Measurements from ENCODE around the gene CLDN9.

CLDN9 gene

GRCh38 chr16:2987286-2987685, 25.4 kb upstream of the CLDN9 start:
- H3K79me2 ChIP-seq (ENCODE audit: low read length) = no peaks in the 10 kb centered on the region
- H3K36me3 ChIP-seq (replicated peaks; ENCODE audit: insufficient read depth, low read length) = no peaks in the 10 kb centered on the region
- peaks cover 5% of the 10 kb centered on the region; the same call in 1 of the 2 replicates for H3K4me1 ChIP-seq (ENCODE audit: low read length)
- no peak for DNase-seq
- H3K4me2 ChIP-seq (ENCODE audit: low read depth, low read length) = no peak overlapping the region
- no peak overlapping the region for H3K9ac ChIP-seq (ENCODE audit: low read length)
- H2AFZ ChIP-seq (ENCODE audit: low read length) = no peak overlapping the region
- no peaks in the 10 kb centered on the region for H3K9me3 ChIP-seq (replicated peaks; ENCODE audit: insufficient read depth, low read length)
- no peaks in the 10 kb centered on the region for H3K9me2 ChIP-seq (replicated peaks; ENCODE audit: insufficient read depth, low read length)
- TF ChIP-seq EZH2phosphoT487 (IDR thresholded peaks at IDR 0.05; ENCODE audit: low read length) (no peak), EZH2 (optimal IDR thresholded peaks at IDR 0.05; ENCODE audit: low read depth, low read length) (no peak), CTCF (IDR thresholded peaks at IDR 0.05; ENCODE audit: low read length) (no peak)
- peaks cover 84% of the 10 kb centered on the region for H3K27me3 ChIP-seq (replicated peaks; ENCODE audit: insufficient read depth, low read length)
- H3K27ac ChIP-seq (ENCODE audit: low read length) = no peak overlapping the region
- no peak overlapping the region for H3K4me3 ChIP-seq (ENCODE audit: low read length)
- H3F3A ChIP-seq (ENCODE audit: insufficient read depth, low read length) = 0 out of 2 replicates have a peak, but pooled peaks cover 2% of the 10 kb centered on the region
- H4K20me1 ChIP-seq (ENCODE audit: insufficient read depth, low read length) = no peaks in the 10 kb centered on the region

GRCh38 chr16:2987833-2988232, 24.9 kb upstream of the CLDN9 start:
- no peaks in the 10 kb centered on the region for H4K20me1 ChIP-seq (ENCODE audit: insufficient read depth, low read length)
- H3F3A ChIP-seq (ENCODE audit: insufficient read depth, low read length) = 0 out of 2 replicates have a peak, but pooled peaks cover 2% of the 10 kb centered on the region
- H3K27me3 ChIP-seq (replicated peaks; ENCODE audit: insufficient read depth, low read length) = peaks cover 90% of the 10 kb centered on the region
- no peaks in the 10 kb centered on the region for H3K79me2 ChIP-seq (ENCODE audit: low read length)
- TF ChIP-seq EZH2 (optimal IDR thresholded peaks at IDR 0.05; ENCODE audit: low read depth, low read length) (no peak), EZH2phosphoT487 (IDR thresholded peaks at IDR 0.05; ENCODE audit: low read length) (no peak), CTCF (IDR thresholded peaks at IDR 0.05; ENCODE audit: low read length) (no peak)
- H3K4me1 ChIP-seq (ENCODE audit: low read length) = peaks cover 5% of the 10 kb centered on the region; the same call in 1 of the 2 replicates
- no peaks in the 10 kb centered on the region for H3K36me3 ChIP-seq (replicated peaks; ENCODE audit: insufficient read depth, low read length)
- H3K27ac ChIP-seq (ENCODE audit: low read length) = no peak overlapping the region
- no peak overlapping the region for H3K9ac ChIP-seq (ENCODE audit: low read length)
- H3K9me2 ChIP-seq (replicated peaks; ENCODE audit: insufficient read depth, low read length) = no peaks in the 10 kb centered on the region
- no peak for DNase-seq
- no peak overlapping the region for H3K4me3 ChIP-seq (ENCODE audit: low read length)
- H2AFZ ChIP-seq (ENCODE audit: low read length) = no peak overlapping the region
- H3K4me2 ChIP-seq (ENCODE audit: low read depth, low read length) = no peak overlapping the region
- H3K9me3 ChIP-seq (replicated peaks; ENCODE audit: insufficient read depth, low read length) = no peaks in the 10 kb centered on the region

- no peak for DNase-seq
- TF ChIP-seq EZH2 (optimal IDR thresholded peaks at IDR 0.05; ENCODE audit: low read depth, low read length) (no peak), EZH2phosphoT487 (IDR thresholded peaks at IDR 0.05; ENCODE audit: low read length) (no peak), CTCF (IDR thresholded peaks at IDR 0.05; ENCODE audit: low read length) (no peak)
- peaks cover 98% of the 10 kb centered on the region for H3K27me3 ChIP-seq (replicated peaks; ENCODE audit: insufficient read depth, low read length)
Measured at GRCh38 chr16:2988590-2989099, 24.1 kb upstream of the CLDN9 start.

More at GRCh38 chr16:2988590-2989099, 24.1 kb upstream of the CLDN9 start:
- peaks cover 5% of the 10 kb centered on the region; the same call in 1 of the 2 replicates for H3K4me1 ChIP-seq (ENCODE audit: low read length)
- no peaks in the 10 kb centered on the region for H3K9me2 ChIP-seq (replicated peaks; ENCODE audit: insufficient read depth, low read length)
- H3K4me2 ChIP-seq (ENCODE audit: low read depth, low read length) = no peak overlapping the region
- no peaks in the 10 kb centered on the region for H3K9me3 ChIP-seq (replicated peaks; ENCODE audit: insufficient read depth, low read length)
- no peak overlapping the region for H3K27ac ChIP-seq (ENCODE audit: low read length)
- no peak overlapping the region for H3K9ac ChIP-seq (ENCODE audit: low read length)
- no peaks in the 10 kb centered on the region for H4K20me1 ChIP-seq (ENCODE audit: insufficient read depth, low read length)
- no peak overlapping the region for H2AFZ ChIP-seq (ENCODE audit: low read length)
- no peak overlapping the region for H3K4me3 ChIP-seq (ENCODE audit: low read length)
- no peaks in the 10 kb centered on the region for H3K79me2 ChIP-seq (ENCODE audit: low read length)
- H3F3A ChIP-seq (ENCODE audit: insufficient read depth, low read length) = no peaks in the 10 kb centered on the region
- H3K36me3 ChIP-seq (replicated peaks; ENCODE audit: insufficient read depth, low read length) = no peaks in the 10 kb centered on the region

Measured in MM.1S (cell line).